ENCODE data around the gene CAPN5. TPM values are rescaled to one million over a fixed set of nuclear protein-coding genes. Genes with fewer than 3 reads are reported as not detected.

Gene CAPN5
- total and polyA plus RNA-seq, 2 of the 13 experiments (the other 11 are each of a cell fraction or from before 2014, with no cell fraction given), result 0.27 to 1.2 TPM

DNA sequence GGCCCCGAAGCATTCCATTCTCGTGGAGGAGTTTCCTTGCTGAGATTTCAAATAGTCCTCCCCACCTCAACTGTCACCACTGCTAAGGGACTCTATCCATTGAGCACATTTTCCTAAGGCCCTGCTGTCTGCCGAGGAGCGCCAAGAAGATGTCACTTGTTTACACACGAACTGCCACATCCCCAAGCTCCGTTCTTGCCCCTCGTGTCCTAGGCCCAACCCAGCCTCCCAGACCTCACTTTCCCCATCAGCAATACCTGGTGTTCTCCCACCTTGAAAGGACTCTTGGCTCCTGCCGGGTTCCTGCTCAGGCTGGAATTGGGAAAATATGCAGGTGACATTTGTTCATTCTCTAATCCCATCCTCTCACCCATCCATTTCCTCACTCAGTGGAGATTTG, 57.3 kb downstream of the CAPN5 start (continued):
- TF ChIP-seq ZNF605 (CRISPR knock-in tag; IDR thresholded peaks at IDR 0.05) (no peak), SMAD3 (CRISPR knock-in tag; IDR thresholded peaks at IDR 0.05) (no peak), ZNF383 (CRISPR knock-in tag; IDR thresholded peaks at IDR 0.05; ENCODE audit: borderline replicate concordance) (no peak), NONO (IDR thresholded peaks at IDR 0.05) (no peak), NONO (CRISPR knock-in tag; conservative IDR thresholded peaks at IDR 0.05) (no peak), SMC3 (IDR thresholded peaks at IDR 0.05; ENCODE audit: low read length) (no peak), TSC22D2 (CRISPR knock-in tag; IDR thresholded peaks at IDR 0.05; ENCODE audit: borderline replicate concordance) (no peak), ZNF570 (CRISPR knock-in tag; IDR thresholded peaks at IDR 0.05; ENCODE audit: borderline replicate concordance) (no peak)

DNA sequence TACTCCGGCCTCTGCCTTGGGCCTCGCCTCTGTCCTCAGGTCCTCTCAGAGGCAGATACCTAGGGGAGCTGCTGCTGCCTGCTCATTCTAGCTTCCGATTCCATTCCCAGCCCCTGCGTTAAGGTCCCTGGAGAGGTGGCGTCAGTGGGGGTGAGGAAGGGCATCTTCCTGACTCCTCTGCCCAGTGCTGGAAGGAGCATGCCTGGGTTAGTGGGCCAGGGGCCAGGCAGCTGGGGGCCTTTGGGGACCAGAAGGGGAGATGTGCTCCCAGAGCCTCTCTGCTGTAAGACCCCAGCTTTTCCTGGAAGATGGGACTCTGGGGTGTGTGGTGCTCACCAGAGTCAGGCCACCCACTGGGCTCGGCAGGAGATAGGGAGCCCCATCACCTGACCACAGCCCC, 57.7 kb downstream of the CAPN5 start:
- 49% methylated on average over 5 of the region's 6 CpGs for WGBS (ENCODE audit: low lambda C conversion rate)
- Histone ChIP-seq H2AFZ (ENCODE audit: low read length) (no peak overlapping the region), H3K4me1 (ENCODE audit: insufficient read depth, low read length) (peaks cover 30% of the 10 kb centered on the region), H3K27ac (ENCODE audit: extremely low read length, insufficient read depth, low read length) (no peak overlapping the region), H3K4me3 (replicated peaks in 1 of 3; ENCODE audit: insufficient read depth in 1 of 3, low read depth in 2 of 3, low read length in 3 of 3) (no peak overlapping the region), H3K36me3 (replicated peaks in 1 of 2; ENCODE audit: control insufficient read depth in 1 of 2, insufficient read depth in 2 of 2, low read length in 2 of 2) (no peaks in the 10 kb centered on the region), H4K20me1 (ENCODE audit: insufficient read depth, low read length) (no peaks in the 10 kb centered on the region), H3K4me2 (ENCODE audit: low read depth, low read length) (no peak overlapping the region), H3K9me3 (ENCODE audit: low read length) (no peaks in the 10 kb centered on the region), H3K27me3 (ENCODE audit: control insufficient read depth in 1 of 2, insufficient read depth in 2 of 2, low read length in 2 of 2) (peaks cover under 1 to 13% of the 10 kb centered on the region in 2 experiments; a peak in 2 of 5 replicates), H3K79me2 (ENCODE audit: insufficient read depth, low read length) (no peaks in the 10 kb centered on the region), H3K9ac (ENCODE audit: insufficient read depth, low read depth, low read length) (no peak overlapping the region)
- intact Hi-C loops (cut with micrococcal nuclease; ENCODE audit: unreplicated experiment) (no loop called here), in situ Hi-C loops (cut with HindIII; ENCODE audit: extremely low pct_ligation_motif_present, low pct_unique_long_range_greater_than_20kb) (no loop called here)
- FAIRE-seq, result no peak
- ATAC-seq, result no peak
- TF ChIP-seq TCF7 (IDR thresholded peaks at IDR 0.05; ENCODE audit: low read depth) (no peak), HNRNPK (IDR thresholded peaks at IDR 0.05; ENCODE audit: low read depth, low read length, poor library complexity, severe bottlenecking) (no peak), ZNF382 (CRISPR knock-in tag; IDR thresholded peaks at IDR 0.05; ENCODE audit: borderline replicate concordance) (no peak), ZNF552 (CRISPR knock-in tag; IDR thresholded peaks at IDR 0.05; ENCODE audit: borderline replicate concordance) (no peak), ZNF431 (CRISPR knock-in tag; IDR thresholded peaks at IDR 0.05; ENCODE audit: borderline replicate concordance, low read depth) (no peak), ZNF7 (CRISPR knock-in tag; IDR thresholded peaks at IDR 0.05) (no peak)
- TF ChIP-seq, protein P1, sequence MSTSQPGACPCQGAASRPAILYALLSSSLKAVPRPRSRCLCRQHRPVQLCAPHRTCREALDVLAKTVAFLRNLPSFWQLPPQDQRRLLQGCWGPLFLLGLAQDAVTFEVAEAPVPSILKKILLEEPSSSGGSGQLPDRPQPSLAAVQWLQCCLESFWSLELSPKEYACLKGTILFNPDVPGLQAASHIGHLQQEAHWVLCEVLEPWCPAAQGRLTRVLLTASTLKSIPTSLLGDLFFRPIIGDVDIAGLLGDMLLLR (CRISPR knock-in tag; IDR thresholded peaks at IDR 0.05), result no peak
- TF ChIP-seq, protein P2, sequence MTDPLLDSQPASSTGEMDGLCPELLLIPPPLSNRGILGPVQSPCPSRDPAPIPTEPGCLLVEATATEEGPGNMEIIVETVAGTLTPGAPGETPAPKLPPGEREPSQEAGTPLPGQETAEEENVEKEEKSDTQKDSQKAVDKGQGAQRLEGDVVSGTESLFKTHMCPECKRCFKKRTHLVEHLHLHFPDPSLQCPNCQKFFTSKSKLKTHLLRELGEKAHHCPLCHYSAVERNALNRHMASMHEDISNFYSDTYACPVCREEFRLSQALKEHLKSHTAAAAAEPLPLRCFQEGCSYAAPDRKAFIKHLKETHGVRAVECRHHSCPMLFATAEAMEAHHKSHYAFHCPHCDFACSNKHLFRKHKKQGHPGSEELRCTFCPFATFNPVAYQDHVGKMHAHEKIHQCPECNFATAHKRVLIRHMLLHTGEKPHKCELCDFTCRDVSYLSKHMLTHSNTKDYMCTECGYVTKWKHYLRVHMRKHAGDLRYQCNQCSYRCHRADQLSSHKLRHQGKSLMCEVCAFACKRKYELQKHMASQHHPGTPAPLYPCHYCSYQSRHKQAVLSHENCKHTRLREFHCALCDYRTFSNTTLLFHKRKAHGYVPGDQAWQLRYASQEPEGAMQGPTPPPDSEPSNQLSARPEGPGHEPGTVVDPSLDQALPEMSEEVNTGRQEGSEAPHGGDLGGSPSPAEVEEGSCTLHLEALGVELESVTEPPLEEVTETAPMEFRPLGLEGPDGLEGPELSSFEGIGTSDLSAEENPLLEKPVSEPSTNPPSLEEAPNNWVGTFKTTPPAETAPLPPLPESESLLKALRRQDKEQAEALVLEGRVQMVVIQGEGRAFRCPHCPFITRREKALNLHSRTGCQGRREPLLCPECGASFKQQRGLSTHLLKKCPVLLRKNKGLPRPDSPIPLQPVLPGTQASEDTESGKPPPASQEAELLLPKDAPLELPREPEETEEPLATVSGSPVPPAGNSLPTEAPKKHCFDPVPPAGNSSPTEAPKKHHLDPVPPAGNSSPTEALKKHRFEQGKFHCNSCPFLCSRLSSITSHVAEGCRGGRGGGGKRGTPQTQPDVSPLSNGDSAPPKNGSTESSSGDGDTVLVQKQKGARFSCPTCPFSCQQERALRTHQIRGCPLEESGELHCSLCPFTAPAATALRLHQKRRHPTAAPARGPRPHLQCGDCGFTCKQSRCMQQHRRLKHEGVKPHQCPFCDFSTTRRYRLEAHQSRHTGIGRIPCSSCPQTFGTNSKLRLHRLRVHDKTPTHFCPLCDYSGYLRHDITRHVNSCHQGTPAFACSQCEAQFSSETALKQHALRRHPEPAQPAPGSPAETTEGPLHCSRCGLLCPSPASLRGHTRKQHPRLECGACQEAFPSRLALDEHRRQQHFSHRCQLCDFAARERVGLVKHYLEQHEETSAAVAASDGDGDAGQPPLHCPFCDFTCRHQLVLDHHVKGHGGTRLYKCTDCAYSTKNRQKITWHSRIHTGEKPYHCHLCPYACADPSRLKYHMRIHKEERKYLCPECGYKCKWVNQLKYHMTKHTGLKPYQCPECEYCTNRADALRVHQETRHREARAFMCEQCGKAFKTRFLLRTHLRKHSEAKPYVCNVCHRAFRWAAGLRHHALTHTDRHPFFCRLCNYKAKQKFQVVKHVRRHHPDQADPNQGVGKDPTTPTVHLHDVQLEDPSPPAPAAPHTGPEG (CRISPR knock-in tag; IDR thresholded peaks at IDR 0.05), result no peak
- ChIA-PET POLR2A (no interaction called here), CTCF (ENCODE audit: low intra/inter-chr PET ratio, low total read pairs) (no interaction called here)
- no peak for DNase-seq (ENCODE audit: low spot score)
- BruUV-seq (replicated peaks), result no TSS peak

Measured in HepG2 (cell line).